Left lung (tissue), 10 donors: Measurements from ENCODE around the gene ZC3H4. TPM values are rescaled to one million over a fixed set of nuclear protein-coding genes. Genes with fewer than 3 reads are reported as not detected.
A peak's percentile ranks its signal among the peaks of the same experiment; 100 is the strongest.
"Not testable (repeated sequence)": the region's sequence is repeated elsewhere in the genome, so short reads cannot be mapped to it uniquely, and the experiment has no call there.

Experiments used
- ATAC-seq: fragments of 200-7000 bp; cut with Tn5 transposase; one replicate; pipeline ENCODE4 v1.9.1; 2020; ENCODE audit warnings: moderate library complexity
- DNase-seq, 4 donors: peaks; one replicate each; pipeline ENCODE4 v3.0.0-alpha.2; 2013 to 2020
- H3K27ac ChIP-seq, 2 donors: fragments of 200-600 bp; sonication (generic) in 1 of 2; one replicate each; pipeline versions ENCODE4 v1.5.0 to v1.8.0; 2020 to 2021
- H3K27me3 ChIP-seq, 2 donors: fragments of 200-600 bp; sonication (generic) in 1 of 2; one replicate each; pipeline versions ENCODE4 v1.5.0 to v1.8.0; 2020 to 2021
- H3K36me3 ChIP-seq, 2 donors: fragments of 200-600 bp; sonication (generic) in 1 of 2; one replicate each; pipeline versions ENCODE4 v1.5.0 to v1.8.0; 2020 to 2021
- H3K4me1 ChIP-seq, 2 donors: fragments of 200-600 bp; one replicate each; pipeline ENCODE4 v1.8.0; 2021
- H3K4me3 ChIP-seq, 2 donors: fragments of 200-600 bp; sonication (generic) in 1 of 2; one replicate each; pipeline versions ENCODE4 v1.5.0 to v1.8.0; 2020 to 2021; ENCODE audit warnings: mild to moderate bottlenecking in 1 of 2
- H3K9me3 ChIP-seq, 2 donors: fragments of 200-600 bp; sonication (generic) in 1 of 2; one replicate each; pipeline versions ENCODE4 v1.5.0 to v1.8.0; 2020 to 2021
- intact Hi-C, 2 donors: fragments of 100-400 bp; cut with DNase I; formaldehyde crosslinking; loops; one replicate each; pipeline versions ENCODE4 v1.11.2 to v1.14.2; 2022
- polyA plus RNA-seq, 6 donors: library from polyadenylated mRNA; unstranded; fragments of 120-200 nt; gene quantifications; one replicate each; pipeline ENCODE4 v1.2.1, GENCODE V29; 2013; ENCODE audit not compliant: insufficient read length in 6 of 6
- total RNA-seq, 2 donors: library from RNA; stranded (reverse); fragmentation: NEBNext Ultra II Directional; extraction: Animal tissue kit (Norgen Biotek cat#: 25700); gene quantifications; one replicate each; pipeline ENCODE4 v1.2.1, GENCODE V29; 2021
- TF ChIP-seq, protein P1 (sequence below), 2 donors: fragments of 200-600 bp; sonication (generic) in 1 of 2; IDR thresholded peaks; one replicate each; pipeline versions ENCODE4 v1.5.0 to v1.8.0; 2021; ENCODE audit warnings: antibody characterized with exemption in 2 of 2
- donor health status: DM: no; HTN: yes; CAD: no.
- donor health status: DM: no; HTN: no; CAD: no.

ZC3H4 gene
- total and polyA plus RNA-seq, 8 donors: 36.6 to 48.2 (median 39.2) TPM

- no peak for DNase-seq
- no peak for ATAC-seq
- H3K9me3 ChIP-seq: no peaks in the 10 kb centered on the region
- no peak overlapping the region for H3K4me3 ChIP-seq
- H3K36me3 ChIP-seq: peaks cover 0 to 16% of the 10 kb centered on the region in 2 donors
- H3K27me3 ChIP-seq: no peaks in the 10 kb centered on the region
- H3K4me1 ChIP-seq: peaks cover 5 to 57% of the 10 kb centered on the region in 2 donors
- H3K27ac ChIP-seq: no peak overlapping the region
- TF ChIP-seq, protein P1, sequence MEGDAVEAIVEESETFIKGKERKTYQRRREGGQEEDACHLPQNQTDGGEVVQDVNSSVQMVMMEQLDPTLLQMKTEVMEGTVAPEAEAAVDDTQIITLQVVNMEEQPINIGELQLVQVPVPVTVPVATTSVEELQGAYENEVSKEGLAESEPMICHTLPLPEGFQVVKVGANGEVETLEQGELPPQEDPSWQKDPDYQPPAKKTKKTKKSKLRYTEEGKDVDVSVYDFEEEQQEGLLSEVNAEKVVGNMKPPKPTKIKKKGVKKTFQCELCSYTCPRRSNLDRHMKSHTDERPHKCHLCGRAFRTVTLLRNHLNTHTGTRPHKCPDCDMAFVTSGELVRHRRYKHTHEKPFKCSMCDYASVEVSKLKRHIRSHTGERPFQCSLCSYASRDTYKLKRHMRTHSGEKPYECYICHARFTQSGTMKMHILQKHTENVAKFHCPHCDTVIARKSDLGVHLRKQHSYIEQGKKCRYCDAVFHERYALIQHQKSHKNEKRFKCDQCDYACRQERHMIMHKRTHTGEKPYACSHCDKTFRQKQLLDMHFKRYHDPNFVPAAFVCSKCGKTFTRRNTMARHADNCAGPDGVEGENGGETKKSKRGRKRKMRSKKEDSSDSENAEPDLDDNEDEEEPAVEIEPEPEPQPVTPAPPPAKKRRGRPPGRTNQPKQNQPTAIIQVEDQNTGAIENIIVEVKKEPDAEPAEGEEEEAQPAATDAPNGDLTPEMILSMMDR (IDR thresholded peaks at IDR 0.05): no peak
- intact Hi-C loops: no loop called here
Observed at GRCh38 chr19:47102346-47103060, 11.1 kb downstream of the ZC3H4 start.

DNA sequence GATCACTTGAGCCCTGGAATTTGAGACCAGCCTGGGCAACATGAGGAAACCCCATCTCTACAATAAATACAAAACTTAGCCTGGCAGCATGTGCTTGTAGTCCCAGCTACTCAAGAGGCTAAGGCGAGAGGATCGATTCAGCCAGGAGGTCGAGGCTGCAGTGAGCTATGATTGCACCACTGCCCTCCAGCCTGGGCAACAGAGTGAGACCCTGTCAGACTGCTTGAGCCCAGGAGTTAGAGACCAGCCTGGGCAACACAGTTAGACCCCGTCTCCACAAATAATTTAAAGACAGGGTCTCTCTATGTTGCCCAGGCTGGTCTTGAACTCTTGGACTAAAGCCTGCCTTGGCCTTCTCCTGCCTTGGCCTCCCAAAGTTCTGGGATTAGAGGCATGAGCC is 12.5 kb downstream of the ZC3H4 start:
- H3K4me3 ChIP-seq, DNase-seq, ATAC-seq, H3K27me3 ChIP-seq, H3K27ac ChIP-seq, intact Hi-C loops, H3K9me3 ChIP-seq: not testable (repeated sequence)
- H3K4me1 ChIP-seq: peaks cover 0 to 57% of the 10 kb centered on the region in 2 donors
- peaks cover 0 to 16% of the 10 kb centered on the region in 2 donors for H3K36me3 ChIP-seq

- Histone ChIP-seq H3K9me3 (no peaks in the 10 kb centered on the region), H3K27me3 (no peaks in the 10 kb centered on the region), H3K4me3 (no peak overlapping the region), H3K27ac (peak overlapping the region in 1 of 2 donors; percentile 3), H3K4me1 (peaks cover 6 to 65% of the 10 kb centered on the region in 2 donors), H3K36me3 (peaks cover 0 to 12% of the 10 kb centered on the region in 2 donors)
- no peak for DNase-seq
- ATAC-seq: no peak
- intact Hi-C loops: no loop called here
- TF ChIP-seq, protein P1 (IDR thresholded peaks at IDR 0.05): no peak
Observed at GRCh38 chr19:47100290-47100689, 13.3 kb downstream of the ZC3H4 start.

DNA sequence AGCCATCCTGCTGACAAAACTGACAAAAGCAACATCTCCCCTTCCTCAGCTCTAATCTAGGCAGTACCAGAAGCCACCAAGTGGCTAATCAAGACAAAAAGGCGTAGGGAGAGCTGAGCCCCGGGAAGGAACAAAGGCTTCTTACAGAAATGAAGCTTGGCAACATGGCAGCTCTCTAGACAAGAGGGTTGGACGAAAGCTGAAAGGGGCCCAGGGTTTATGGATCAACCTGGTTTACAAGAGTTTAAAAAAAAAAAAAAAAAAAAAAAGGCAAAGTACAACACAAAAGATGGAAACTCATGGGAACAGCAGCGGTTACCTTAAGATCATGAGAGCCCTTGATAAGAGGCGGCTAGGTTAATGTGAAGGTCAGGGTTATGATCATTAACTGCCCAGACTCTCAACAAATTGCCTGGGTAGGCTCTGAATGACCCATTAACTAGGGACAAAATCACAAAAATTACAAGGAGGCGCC is 14.0 kb downstream of the ZC3H4 start:
- H3K4me3 ChIP-seq: no peak overlapping the region
- H3K27ac ChIP-seq: peak overlapping the region; percentile 3 to 51
- DNase-seq: no peak
- H3K36me3 ChIP-seq: peaks cover 0 to 6% of the 10 kb centered on the region in 2 donors
- TF ChIP-seq, protein P1 (IDR thresholded peaks at IDR 0.05): no peak
- ATAC-seq: no peak
- no peaks in the 10 kb centered on the region for H3K9me3 ChIP-seq
- H3K4me1 ChIP-seq: peaks cover 11 to 71% of the 10 kb centered on the region in 2 donors
- H3K27me3 ChIP-seq: no peaks in the 10 kb centered on the region
- intact Hi-C loops: no loop called here

GRCh38 chr19:47098608-47099007 is 15.0 kb downstream of the ZC3H4 start:
- H3K36me3 ChIP-seq: peaks cover 0 to 10% of the 10 kb centered on the region in 2 donors
- no peaks in the 10 kb centered on the region for H3K9me3 ChIP-seq
- H3K27me3 ChIP-seq: no peaks in the 10 kb centered on the region
- peaks cover 12 to 76% of the 10 kb centered on the region in 2 donors for H3K4me1 ChIP-seq
- peak overlapping the region; percentile 86 to 89 for H3K27ac ChIP-seq
- H3K4me3 ChIP-seq: no peak overlapping the region
- TF ChIP-seq, protein P1 (IDR thresholded peaks at IDR 0.05): no peak
- no peak for ATAC-seq
- intact Hi-C loops: no loop called here
- DNase-seq: no peak
